MM.1S (cell line): ENCODE measurements around the gene RPS29.

Source experiments
- EZH2 ChIP-seq: fragments of 300-600 bp; sonication (generic); optimal IDR thresholded peaks from 2 replicates; pipeline ENCODE3; 2017; ENCODE audit warnings: low read depth, mild to moderate bottlenecking, antibody characterized with exemption, low read length, mixed read lengths
- EZH2phosphoT487 ChIP-seq: fragments of 300-600 bp; sonication (generic); IDR thresholded peaks from 2 replicates; pipeline ENCODE4 v1.6.1; 2018; ENCODE audit warnings: antibody characterized with exemption, low read length
- TF ChIP-seq, protein P1 (sequence below): fragments of 300-600 bp; sonication (generic); IDR thresholded peaks from 2 replicates; pipeline ENCODE4 v1.5.1; 2016; ENCODE audit warnings: antibody characterized with exemption, low read length, mixed read lengths

- TF ChIP-seq, protein P1, sequence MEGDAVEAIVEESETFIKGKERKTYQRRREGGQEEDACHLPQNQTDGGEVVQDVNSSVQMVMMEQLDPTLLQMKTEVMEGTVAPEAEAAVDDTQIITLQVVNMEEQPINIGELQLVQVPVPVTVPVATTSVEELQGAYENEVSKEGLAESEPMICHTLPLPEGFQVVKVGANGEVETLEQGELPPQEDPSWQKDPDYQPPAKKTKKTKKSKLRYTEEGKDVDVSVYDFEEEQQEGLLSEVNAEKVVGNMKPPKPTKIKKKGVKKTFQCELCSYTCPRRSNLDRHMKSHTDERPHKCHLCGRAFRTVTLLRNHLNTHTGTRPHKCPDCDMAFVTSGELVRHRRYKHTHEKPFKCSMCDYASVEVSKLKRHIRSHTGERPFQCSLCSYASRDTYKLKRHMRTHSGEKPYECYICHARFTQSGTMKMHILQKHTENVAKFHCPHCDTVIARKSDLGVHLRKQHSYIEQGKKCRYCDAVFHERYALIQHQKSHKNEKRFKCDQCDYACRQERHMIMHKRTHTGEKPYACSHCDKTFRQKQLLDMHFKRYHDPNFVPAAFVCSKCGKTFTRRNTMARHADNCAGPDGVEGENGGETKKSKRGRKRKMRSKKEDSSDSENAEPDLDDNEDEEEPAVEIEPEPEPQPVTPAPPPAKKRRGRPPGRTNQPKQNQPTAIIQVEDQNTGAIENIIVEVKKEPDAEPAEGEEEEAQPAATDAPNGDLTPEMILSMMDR = no peak
- TF ChIP-seq EZH2phosphoT487 (no peak), EZH2 (no peak)
These were observed 36.3 kb downstream of the RPS29 start for GRCh38 chr14:49549881-49550280.
